HCT116 (cell line): ENCODE data around the gene C1orf167. TPM values are rescaled to one million over a fixed set of nuclear protein-coding genes. Genes with fewer than 3 reads are reported as not detected.

ENCODE experiments used
- ATAC-seq: fragments of 200-7000 bp; cut with Tn5 transposase; 2 replicates; pipeline ENCODE4 v1.9.1; 2020; ENCODE audit warnings: mild to moderate bottlenecking, moderate library complexity
- BruUV-seq: library from RNA; stranded (reverse); fragments of 400-500 nt; replicated peaks from 2 replicates; lab custom pipeline; 2021; lab: Mats Ljungman, UMichigan
- CTCF ChIA-PET: fragments of 300-600 bp; sonication (Branson Sonifier 250); formaldehyde crosslinking; loops from one replicate; lab custom pipeline; 2021; ENCODE audit warnings: antibody characterized with exemption; lab: Charles Lee
- POLR2A ChIA-PET: fragments of 300-600, 350-600 bp; sonication (Branson Sonifier 250); formaldehyde crosslinking; loops from one replicate; lab custom pipeline; 2021; ENCODE audit warnings: antibody characterized with exemption; lab: Charles Lee
- RAD21 ChIA-PET, 2 experiments: fragments of 300-600 bp; sonication (Branson Sonifier 250); formaldehyde crosslinking; loops; one replicate each; lab custom pipeline; 2023; ENCODE audit warnings: low total read pairs in 2 of 2; ENCODE audit not compliant: uncharacterized antibody in 2 of 2, unreplicated experiment in 2 of 2, low non-redundant PET in 1 of 2; lab: Charles Lee
- DNase-seq: peaks from one replicate; pipeline ENCODE4 v3.0.0-alpha.2; 2010; ENCODE audit warnings: low read depth, low spot score
- H2AFZ ChIP-seq: fragments of 200-600 bp; shearing (Covaris generic), sonication (generic); 2 replicates; pipeline ENCODE4 v1.6.1; 2017; ENCODE audit warnings: low read depth, mixed run types, mixed read lengths, antibody characterized with exemption, low read length; ENCODE audit not compliant: poor library complexity, severe bottlenecking
- H3K27ac ChIP-seq: 2 replicates; pipeline ENCODE4 v1.5.1; 2012; ENCODE audit warnings: low read depth, low read length
- H3K27me3 ChIP-seq: fragments of 200-600 bp; sonication (generic); 2 replicates; pipeline ENCODE4 v1.6.1; 2016; ENCODE audit warnings: mixed run types, low read length, mixed read lengths; ENCODE audit not compliant: insufficient read depth
- H3K36me3 ChIP-seq, 2 experiments: fragments of 200-500 bp in 1 of 2; fragments of 200-600 bp in 1 of 2; sonication (Bioruptor generic) in 1 of 2; sonication (generic) in 1 of 2; 2 replicates each; pipeline versions ENCODE4 v1.5.1 to v1.6.1; 2014 to 2016; ENCODE audit warnings: low read length in 2 of 2, inconsistent platforms in 1 of 2, mixed read lengths in 1 of 2, mixed run types in 1 of 2; ENCODE audit not compliant: insufficient read depth in 2 of 2, control insufficient read depth in 1 of 2
- H3K4me1 ChIP-seq, 2 experiments: fragments of 200-600 bp in 1 of 2; sonication (generic) in 1 of 2; 2 replicates each; pipeline versions ENCODE4 v1.5.1 to v1.6.1; 2012 to 2017; ENCODE audit warnings: low read length in 2 of 2, inconsistent platforms in 1 of 2, mild to moderate bottlenecking in 1 of 2, mixed read lengths in 1 of 2, mixed run types in 1 of 2, moderate library complexity in 1 of 2; ENCODE audit not compliant: insufficient read depth in 2 of 2, control insufficient read depth in 1 of 2
- H3K4me2 ChIP-seq: fragments of 200-600 bp; sonication (generic); 2 replicates; pipeline ENCODE4 v1.6.1; 2017; ENCODE audit warnings: mixed run types, low read length, mixed read lengths
- H3K4me3 ChIP-seq, 2 experiments: fragments of 200-600 bp in 1 of 2; sonication (generic) in 1 of 2; replicated peaks in 1 of 2; 2 replicates each; pipeline ENCODE4 v1.5.1; 2011 to 2016; ENCODE audit warnings: low read length in 2 of 2, control low read depth in 1 of 2, low read depth in 1 of 2, mild to moderate bottlenecking in 1 of 2, mixed read lengths in 1 of 2, mixed run types in 1 of 2
- H3K79me2 ChIP-seq: fragments of 200-600 bp; sonication (generic); 2 replicates; pipeline ENCODE4 v1.6.1; 2017; ENCODE audit warnings: mild to moderate bottlenecking, mixed run types, low read length, moderate library complexity, mixed read lengths; ENCODE audit not compliant: insufficient read depth
- H3K9ac ChIP-seq: fragments of 200-600 bp; sonication (generic); 2 replicates; pipeline ENCODE4 v1.6.1; 2016; ENCODE audit warnings: low read length, mixed read lengths
- H3K9me2 ChIP-seq: fragments of 200-600 bp; sonication (generic), shearing (Covaris generic); 2 replicates; pipeline ENCODE4 v1.6.1; 2017; ENCODE audit warnings: mixed run types, mild to moderate bottlenecking, moderate library complexity; ENCODE audit not compliant: insufficient read depth
- H3K9me3 ChIP-seq, 2 experiments: fragments of 200-500 bp in 1 of 2; fragments of 200-600 bp in 1 of 2; sonication (Bioruptor generic) in 1 of 2; sonication (generic) in 1 of 2; 2 replicates each; pipeline ENCODE4 v1.6.1; 2014 to 2017; ENCODE audit warnings: low read length in 2 of 2, mixed read lengths in 2 of 2, inconsistent platforms in 1 of 2, low read depth in 1 of 2, mild to moderate bottlenecking in 1 of 2, mixed run types in 1 of 2, moderate library complexity in 1 of 2; ENCODE audit not compliant: control insufficient read depth in 1 of 2, insufficient read depth in 1 of 2
- H4K20me1 ChIP-seq: fragments of 200-600 bp; sonication (generic), shearing (Covaris generic); 2 replicates; pipeline ENCODE4 v1.6.1; 2017; ENCODE audit warnings: mixed run types, mild to moderate bottlenecking, moderate library complexity; ENCODE audit not compliant: insufficient read depth
- ELF1 ChIP-seq: IDR thresholded peaks from 2 replicates; pipeline ENCODE4 v1.6.1; 2012; ENCODE audit warnings: low read depth, borderline replicate concordance
- FOSL1 ChIP-seq: IDR thresholded peaks from 2 replicates; pipeline ENCODE4 v1.6.1; 2012; ENCODE audit warnings: low read depth
- JUND ChIP-seq: IDR thresholded peaks from 2 replicates; pipeline ENCODE4 v1.6.1; 2012
- MAX ChIP-seq: IDR thresholded peaks from 2 replicates; pipeline ENCODE4 v1.6.1; 2012
- POLR2A ChIP-seq: IDR thresholded peaks from 2 replicates; pipeline ENCODE4 v1.7.0; 2011; ENCODE audit warnings: borderline replicate concordance; ENCODE audit not compliant: insufficient read depth, insufficient read length; ENCODE audit errors: extremely low read depth
- POLR2AphosphoS5 ChIP-seq: IDR thresholded peaks from 2 replicates; pipeline ENCODE4 v1.6.1; 2011; ENCODE audit warnings: mild to moderate bottlenecking, low read depth, low read length, moderate library complexity
- RAD21 ChIP-seq: IDR thresholded peaks from 2 replicates; pipeline ENCODE4 v1.6.1; 2012; ENCODE audit warnings: low read depth, mild to moderate bottlenecking
- REST ChIP-seq: IDR thresholded peaks from 2 replicates; pipeline ENCODE4 v1.6.1; 2012; ENCODE audit warnings: low read depth
- TCF7L2 ChIP-seq: IDR thresholded peaks from 2 replicates; pipeline ENCODE4 v1.7.0; 2011; ENCODE audit warnings: borderline replicate concordance, inconsistent platforms; ENCODE audit not compliant: insufficient read depth, insufficient read length; ENCODE audit errors: extremely low read depth
- YY1 ChIP-seq: IDR thresholded peaks from 2 replicates; pipeline ENCODE4 v1.6.1; 2011; ENCODE audit warnings: low read length, low read depth, moderate library complexity, mild to moderate bottlenecking; ENCODE audit not compliant: insufficient replicate concordance; ENCODE audit errors: extremely low read depth
- ZBTB33 ChIP-seq: IDR thresholded peaks from 2 replicates; pipeline ENCODE4 v1.6.1; 2011; ENCODE audit warnings: mild to moderate bottlenecking, low read length, moderate library complexity; ENCODE audit not compliant: insufficient replicate concordance; ENCODE audit errors: extremely low read depth
- ZFX ChIP-seq: fragments of 450-650 bp; IDR thresholded peaks from 2 replicates; pipeline ENCODE4 v1.6.1; 2017
- ZNF274 ChIP-seq: fragments of 200-500 bp; sonication (Bioruptor generic); IDR thresholded peaks from 2 replicates; pipeline ENCODE4 v1.6.1; 2014; ENCODE audit warnings: mild to moderate bottlenecking, low read depth, low read length, inconsistent platforms
- intact Hi-C: fragments of 100-400 bp; cut with micrococcal nuclease; formaldehyde crosslinking; loops from 2 replicates; pipeline ENCODE4 v1.10.0; 2022
- total RNA-seq: library from RNA; stranded (reverse); gene quantifications from one replicate; pipeline ENCODE4 v1.2.1, GENCODE V29; 2021; ENCODE audit not compliant: unreplicated experiment

The C1orf167 gene
- total RNA-seq, 1 experiment from 2014 or later, result 0.12 TPM

GRCh38 chr1:11722538-11722937 lies 39.5 kb upstream of the C1orf167 start (continued):
- TF ChIP-seq MAX (no peak), RAD21 (no peak), TCF7L2 (no peak), POLR2AphosphoS5 (no peak), ZNF274 (no peak), JUND (no peak), YY1 (no peak)

GRCh38 chr1:11725616-11726015 lies 36.4 kb upstream of the C1orf167 start:
- Histone ChIP-seq H4K20me1 (no peaks in the 10 kb centered on the region), H3K9me2 (no peaks in the 10 kb centered on the region), H3K4me1 (peaks cover 0 to 8% of the 10 kb centered on the region in 2 experiments; a peak in 2 of 4 replicates), H3K4me2 (no peak overlapping the region), H2AFZ (no peak overlapping the region), H3K9ac (no peak overlapping the region), H3K4me3 (no peak overlapping the region), H3K27ac (no peak overlapping the region), H3K27me3 (no peaks in the 10 kb centered on the region), H3K36me3 (no peaks in the 10 kb centered on the region), H3K79me2 (no peaks in the 10 kb centered on the region), H3K9me3 (no peaks in the 10 kb centered on the region)
- POLR2A ChIA-PET, result no interaction called here
- intact Hi-C loops, result no loop called here
- TF ChIP-seq FOSL1, result no peak
- no peak for TF ChIP-seq POLR2A
- no peak for TF ChIP-seq REST
- TF ChIP-seq ZBTB33, result no peak
- no peak for TF ChIP-seq MAX
- TF ChIP-seq ELF1, result no peak
- no peak for TF ChIP-seq ZFX
- CTCF ChIA-PET, result no interaction called here
- DNase-seq (no peak), ATAC-seq (no peak)
- no TSS peak for BruUV-seq
- RAD21 ChIA-PET, result no interaction called here
